SHP77 (cell line): Measurements from ENCODE around the gene KIAA1549.
"Not testable (repeated sequence)": the region's sequence is repeated elsewhere in the genome, so short reads cannot be mapped to it uniquely, and the experiment has no call there.

Experiments used
- DNase-seq, 2 experiments: peaks; one replicate each; lab custom pipeline; 2025; lab: John Stamatoyannopoulos, UW

KIAA1549 gene

DNA sequence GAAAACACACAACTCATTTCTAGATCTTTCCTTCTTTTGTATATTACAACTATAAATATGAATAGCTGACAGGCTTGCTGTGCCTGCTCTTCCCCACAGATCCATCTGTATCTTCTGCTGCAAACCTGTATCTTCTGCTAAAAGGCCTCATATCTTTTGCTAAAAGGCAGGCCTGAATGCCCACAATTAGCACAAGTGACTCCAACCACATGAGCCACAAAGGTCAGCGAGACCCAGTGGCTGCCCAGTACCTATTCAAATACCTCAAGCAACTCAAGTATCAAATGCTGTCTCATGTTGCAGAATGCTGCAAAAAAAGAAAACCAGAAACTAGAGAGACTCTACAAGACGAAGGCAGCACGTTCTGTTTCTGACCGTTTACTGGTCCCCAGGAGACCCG, 128.7 kb downstream of the KIAA1549 start:
- no peak for DNase-seq

DNA sequence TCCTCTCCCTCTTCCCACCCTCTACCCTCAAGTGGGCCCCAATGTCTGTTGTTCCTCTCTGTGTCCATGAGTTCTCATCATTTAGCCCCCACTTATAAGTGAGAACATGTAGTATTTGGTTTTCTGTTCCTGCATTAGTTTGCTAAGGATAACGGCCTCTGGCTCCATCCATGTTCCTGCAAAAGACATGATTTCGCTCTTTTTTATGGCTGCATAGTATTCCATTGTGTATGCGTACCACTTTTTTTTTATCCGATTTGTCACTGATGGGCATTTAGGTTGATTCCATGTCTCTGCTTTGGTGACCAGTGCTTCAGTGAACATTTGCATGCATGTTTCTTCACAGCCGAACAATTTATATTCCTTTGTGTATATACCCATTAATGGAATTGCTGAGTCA, 131.5 kb downstream of the KIAA1549 start:
- DNase-seq = no peak

DNA sequence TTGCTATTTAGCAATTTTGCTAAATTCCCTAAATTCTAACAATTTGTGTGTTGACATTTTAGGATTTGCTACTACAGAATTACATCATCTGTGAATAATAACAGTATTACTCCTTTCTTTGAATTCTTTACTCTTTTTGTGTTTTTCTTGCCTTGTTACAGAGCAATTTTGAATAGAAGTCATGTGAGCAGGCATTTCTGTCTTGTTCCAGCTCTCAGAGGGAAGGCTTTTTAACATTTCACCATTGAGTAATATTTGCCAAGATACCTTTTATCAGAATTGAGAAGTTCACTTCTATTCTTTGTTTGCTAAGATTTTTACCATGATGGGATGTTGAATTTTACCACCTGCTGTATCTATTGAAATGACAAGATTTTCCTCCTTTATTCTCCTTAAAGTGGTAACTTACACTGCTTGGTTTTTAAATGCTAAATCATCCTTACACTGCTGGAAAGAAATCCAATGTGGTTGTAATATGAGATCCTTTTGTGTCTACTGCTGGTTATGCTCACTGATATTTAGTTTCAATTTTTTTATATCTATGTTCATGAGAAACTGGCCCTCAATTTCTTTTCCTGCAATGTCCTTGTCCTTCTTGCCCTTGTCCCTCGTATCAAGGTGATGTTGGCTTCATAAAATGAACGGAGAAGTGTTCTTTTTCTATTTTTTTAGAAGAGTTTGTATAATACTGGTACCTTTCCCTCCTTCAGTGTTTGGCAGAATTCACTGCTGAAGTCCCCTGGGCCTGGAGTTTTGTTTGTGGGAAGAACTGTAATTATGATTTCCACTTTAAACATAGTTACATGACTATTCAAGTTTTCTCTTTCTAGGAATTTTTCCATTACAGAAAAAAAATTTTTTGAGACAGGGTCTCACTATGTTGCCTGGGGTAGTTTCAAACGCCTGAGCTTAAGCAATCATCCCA, 132.9 kb downstream of the KIAA1549 start:
- DNase-seq = no peak

DNA sequence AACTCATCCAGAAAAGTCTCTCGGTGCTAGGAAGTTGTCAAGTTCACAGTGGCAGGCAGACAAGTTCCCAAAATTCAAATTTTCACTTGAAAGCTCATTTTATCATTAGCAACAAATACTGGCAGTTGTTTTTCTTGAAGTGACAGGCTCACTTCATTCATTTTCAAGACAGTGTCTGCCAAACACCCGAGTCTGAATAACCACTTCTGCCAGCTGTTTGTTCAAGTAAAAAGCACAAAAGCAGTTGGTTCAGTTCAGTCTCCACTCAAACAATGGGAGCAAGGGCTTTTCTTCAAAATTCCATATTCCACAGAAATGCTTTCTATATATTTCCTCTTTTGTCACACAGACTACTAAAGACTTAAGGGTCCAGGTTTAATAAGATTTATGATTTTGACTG, 135.5 kb downstream of the KIAA1549 start:
- no peak for DNase-seq

DNA sequence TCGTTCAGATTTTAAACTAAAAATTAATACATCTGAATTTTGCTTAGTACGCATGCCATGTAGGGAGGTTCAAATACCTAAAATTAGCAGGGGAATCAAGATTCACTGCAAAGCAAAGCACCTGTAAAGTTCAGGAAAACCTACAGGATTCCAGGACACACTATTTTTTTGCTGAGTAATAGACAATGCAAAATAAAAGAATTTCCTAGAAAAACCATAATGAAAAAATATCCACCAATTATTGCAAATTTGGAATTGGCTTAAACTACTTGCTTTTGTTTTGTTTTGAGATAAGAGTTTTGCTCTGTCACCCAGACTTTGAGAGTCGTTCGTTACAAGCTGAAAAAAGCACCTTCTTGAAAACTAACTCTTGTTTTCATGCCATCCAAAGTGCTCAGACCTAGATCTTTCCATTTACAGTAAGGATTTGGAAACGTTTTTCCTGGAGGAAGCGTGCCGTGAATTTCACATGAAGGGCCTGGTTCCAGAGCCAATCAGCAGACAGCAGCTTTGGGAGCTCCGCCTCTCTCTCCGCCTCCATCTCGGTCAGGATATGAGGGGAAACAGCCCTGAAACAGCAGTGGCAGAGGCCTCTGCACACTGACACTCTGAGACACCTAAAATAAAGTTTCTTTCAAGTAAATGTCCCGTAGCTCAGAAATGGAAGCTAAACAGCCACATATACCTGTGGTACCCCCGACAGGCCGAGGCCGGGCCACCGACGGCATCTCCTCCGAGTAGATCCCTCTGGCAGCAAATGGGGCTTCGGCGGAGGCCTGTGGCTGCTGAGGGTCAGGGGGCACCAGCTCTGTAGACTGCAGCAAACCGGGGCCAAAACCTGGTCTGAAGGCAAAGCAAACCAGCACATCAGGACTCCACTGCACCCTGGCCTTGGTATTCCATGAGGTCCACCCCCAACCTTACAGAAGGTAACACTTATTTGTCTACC, 137.3 kb downstream of the KIAA1549 start:
- no peak for DNase-seq

DNA sequence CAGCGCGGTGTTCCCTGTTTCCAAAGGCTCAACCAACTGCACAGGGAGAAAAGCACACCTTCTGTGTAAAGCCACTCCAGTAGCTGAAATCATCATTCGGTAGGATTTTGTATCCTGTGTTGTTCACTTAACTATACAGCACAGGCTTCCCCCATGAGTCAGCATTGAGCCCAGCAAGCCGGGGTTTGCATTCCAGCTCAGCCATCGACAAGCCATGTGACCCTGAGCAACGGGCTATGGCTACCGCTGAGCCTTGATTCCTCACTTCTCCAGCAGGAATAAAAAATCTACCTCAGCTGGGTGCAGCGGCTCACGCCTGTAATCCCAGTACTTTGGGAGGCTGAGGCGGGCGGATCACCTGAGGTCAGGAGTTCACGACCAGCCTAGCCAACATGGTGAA, 139.1 kb downstream of the KIAA1549 start:
- no peak for DNase-seq

DNA sequence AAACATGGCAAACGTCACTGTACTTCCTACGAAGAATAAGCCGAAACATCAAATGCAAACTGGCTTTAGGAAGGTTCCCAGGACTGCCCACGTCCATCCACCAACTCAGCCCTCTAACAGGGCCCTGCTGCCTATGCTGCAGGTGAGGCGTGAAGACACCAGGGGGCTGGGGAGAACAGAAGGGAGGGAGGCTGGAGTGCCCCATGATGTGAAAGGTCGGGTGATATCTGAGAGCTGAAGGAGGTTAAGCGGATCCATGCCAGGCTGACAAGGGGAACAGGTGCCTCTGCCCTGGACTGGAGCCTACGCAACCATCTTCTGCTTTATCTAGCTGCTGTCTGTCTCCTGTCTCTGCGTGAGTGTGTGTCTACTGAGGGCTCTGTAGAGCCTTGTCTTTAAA, 143.0 kb downstream of the KIAA1549 start:
- DNase-seq = peak; percentile 39 to 62

DNA sequence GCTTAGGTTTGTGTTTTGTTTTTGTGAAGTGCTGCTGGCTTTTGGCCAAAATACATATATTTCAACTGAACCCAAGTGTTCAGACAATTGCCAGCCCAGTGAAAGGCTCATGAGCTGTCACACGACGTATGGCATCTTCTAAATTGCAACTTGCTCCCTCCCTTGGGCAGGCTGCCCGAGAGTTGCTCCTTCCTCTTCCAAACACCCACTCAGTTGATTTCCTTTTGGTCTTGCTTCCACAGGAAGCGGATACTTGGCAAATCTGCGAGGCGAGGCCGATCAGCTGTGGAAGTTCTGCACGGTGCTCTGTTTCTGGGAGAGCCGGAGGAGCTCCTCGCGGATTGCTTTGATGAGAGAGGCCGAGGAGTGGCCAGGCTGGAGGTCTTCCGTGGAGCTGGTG, 143.6 kb downstream of the KIAA1549 start:
- peak; percentile 48 to 49 for DNase-seq

DNA sequence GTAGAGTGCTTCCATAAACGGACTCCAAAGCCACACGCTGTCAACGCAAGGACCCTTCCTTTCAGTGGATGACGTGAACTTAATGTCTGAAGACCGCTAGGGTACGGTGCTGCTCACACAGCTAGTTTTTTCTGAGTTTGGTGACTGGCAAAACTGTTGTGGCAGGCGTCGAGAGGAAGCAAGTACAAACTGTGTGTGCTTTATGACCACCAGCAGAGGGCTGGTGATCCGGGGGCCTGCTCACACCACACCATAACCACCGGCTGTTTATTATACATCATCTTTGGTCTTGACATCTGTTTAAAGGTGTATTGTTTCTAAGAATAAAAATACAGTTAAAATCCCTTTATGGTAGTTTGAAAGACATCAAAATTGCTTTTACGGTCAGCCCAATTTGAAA, 146.1 kb downstream of the KIAA1549 start:
- no peak for DNase-seq

DNA sequence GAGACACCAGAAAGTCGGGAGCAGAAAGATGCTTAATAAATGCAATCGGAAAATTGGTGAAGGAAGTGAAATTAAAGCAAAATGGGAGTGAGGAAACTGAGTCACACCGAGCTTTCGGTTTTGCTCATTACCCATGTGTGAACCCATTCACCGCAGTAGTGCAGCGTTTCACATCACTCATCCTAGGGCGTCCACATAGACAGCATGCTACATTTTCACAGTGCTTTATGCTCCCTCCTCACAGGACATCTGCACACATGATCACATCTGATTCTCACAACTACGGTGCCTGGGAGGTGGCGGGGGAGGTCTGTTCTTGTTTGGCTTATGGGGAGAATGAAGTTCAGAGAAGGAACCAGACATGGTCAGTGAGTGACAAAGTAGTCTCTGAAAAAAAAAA, 146.6 kb downstream of the KIAA1549 start:
- no peak for DNase-seq

DNA sequence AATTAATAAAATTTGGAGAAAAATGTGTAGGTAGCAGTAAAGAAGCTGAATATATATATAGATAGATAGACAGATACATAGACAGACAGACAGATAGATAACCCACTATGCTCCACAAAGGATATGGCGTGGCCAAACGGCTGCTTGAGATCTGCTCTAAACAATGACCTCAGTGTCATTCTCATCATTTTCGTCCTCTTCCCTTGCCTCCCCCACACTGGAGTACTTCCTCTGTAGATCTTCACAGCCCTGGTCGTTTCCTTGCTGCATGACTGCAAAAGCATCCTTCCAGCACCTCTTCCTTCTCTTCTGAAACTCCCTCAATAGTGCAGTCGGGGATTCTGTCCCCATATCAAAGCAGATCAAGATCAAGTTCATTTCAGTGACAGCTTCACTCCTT, 147.6 kb downstream of the KIAA1549 start:
- no peak for DNase-seq

DNA sequence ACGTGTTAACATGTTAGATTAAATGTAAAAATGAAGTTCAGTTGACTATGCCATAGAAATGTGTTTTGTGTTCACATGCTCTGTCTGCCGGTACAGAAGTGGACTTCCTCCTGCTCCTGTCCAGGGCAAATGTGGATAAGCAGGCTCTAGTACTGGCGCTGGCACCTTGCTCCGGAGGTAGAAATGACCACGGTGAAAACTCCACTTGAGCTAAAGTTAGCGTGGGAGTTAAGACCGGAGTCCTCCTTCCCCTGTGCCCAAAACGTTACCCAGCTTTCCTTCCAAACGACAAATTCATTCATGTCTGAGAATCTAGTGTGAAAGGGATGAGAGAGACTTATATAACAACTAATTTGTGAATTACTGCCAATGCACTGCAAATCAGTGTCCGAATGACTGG, 148.2 kb downstream of the KIAA1549 start:
- no peak for DNase-seq

DNA sequence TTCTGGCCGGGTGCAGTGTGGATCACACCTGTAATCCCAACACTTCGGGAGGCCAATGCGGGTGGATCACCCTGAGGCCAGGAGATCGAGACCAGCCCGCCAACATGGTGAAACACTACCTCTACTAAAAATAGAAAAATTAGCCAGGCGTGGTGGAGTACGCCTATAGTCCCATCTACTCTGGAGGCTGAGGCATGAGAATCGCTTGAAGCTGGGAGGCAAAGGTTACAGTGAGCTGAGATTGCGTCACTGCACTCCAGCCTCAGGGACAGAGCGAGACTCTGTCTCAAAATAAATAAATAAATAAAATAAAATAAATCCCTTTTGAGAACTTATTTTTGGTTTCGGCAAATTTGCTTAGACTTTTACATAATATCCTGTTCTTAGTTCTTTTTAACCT, 151.9 kb downstream of the KIAA1549 start:
- no peak for DNase-seq

DNA sequence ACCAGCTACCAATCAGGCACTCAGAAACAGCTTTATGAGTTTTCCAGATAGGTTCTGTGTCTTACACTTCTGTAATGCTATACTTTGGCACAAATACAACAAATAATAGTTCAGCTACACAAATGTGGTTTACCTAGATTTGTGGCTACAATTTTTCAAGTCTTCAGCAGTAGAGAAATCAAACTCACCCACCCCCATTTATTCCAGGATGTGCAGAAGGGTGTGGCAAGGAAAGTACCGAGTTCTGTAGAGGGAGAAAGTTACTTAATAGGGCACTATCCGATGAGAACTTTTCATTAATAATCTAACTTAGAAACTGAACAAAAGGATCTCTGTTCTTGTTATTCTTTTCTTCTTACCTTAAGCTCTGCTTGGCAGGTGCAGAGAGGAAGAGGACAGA, 152.9 kb downstream of the KIAA1549 start:
- no peak for DNase-seq

DNA sequence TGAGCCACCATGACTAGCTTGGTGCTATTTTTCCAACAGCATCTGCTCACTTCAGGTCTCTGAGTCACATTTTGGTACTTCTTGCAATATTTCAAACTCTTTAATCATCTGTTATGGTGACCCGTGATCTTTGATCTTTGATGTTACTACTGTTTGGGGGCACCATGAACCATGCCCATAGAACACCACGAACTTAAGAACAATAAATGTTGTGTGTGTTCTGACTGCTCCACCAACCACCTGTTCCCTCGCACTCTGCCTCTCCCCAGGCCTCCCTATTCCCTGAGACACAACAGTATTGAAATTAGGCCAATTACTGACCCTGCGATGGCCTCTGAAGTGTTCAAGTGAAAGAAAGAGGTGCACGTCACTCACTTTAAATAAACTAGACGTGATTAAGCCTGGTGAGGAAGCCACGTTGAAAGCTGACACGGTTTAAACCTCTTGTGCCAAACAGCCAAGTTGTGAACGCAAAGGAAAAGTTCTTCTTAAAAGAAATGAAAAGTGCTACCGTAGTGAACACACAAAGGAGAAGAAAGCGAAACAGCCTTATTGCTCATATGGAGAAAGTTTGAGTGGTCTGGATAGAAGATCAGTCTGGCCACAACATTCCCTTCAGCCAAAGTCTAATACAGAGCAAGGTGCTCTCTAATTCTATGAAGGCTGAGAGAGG, 156.0 kb downstream of the KIAA1549 start:
- no peak for DNase-seq

DNA sequence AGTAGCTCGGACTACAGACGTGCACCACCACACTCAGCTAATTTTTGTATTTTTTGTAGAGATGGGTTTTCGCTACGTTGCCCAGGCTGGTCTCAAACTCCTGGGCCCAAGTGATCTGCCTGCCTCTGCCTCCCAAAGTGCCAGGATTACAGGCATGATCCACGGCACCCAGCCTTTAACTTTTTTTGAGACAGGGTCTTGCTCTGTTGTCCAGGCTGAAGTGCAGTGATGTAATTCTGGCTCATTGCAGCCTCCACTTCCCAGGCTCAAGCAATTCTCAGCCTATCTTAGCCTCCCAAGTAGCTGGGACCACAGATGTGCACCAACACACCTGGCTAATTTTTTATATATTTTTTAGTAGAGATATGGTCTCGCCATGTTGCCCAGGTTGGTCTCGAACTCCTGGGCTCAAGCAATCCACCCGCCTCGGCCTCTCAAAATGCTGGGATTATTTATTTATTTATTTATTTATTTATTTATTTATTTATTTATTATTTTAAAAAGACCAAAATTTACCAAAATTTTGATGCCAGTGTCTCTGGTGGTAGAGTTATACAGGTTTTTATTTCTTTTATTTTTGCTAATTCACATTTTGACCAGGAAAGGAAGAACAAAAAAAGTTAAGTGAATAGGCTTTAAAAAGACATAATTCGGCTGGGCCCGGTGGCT, 158.2 kb downstream of the KIAA1549 start:
- no peak for DNase-seq

DNA sequence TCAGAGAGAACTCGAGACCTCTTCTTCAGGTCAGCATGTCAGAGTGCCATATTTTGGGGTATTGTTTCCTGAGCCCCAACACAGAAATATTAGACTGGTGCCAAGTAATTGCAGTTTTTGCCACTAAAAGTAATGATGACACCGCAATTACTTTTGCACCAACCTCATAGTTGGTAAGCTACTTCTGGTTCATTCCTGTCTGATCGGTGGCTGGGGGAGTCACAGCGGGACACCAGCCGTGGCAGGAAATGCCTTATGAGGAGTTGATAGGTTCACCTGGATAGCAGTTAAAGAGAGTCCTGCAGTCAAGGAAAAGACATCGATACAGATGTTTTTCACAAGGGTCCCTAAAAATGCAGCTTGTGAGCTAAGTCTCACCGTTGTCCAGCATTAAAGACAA, 159.3 kb downstream of the KIAA1549 start:
- DNase-seq = no peak

DNA sequence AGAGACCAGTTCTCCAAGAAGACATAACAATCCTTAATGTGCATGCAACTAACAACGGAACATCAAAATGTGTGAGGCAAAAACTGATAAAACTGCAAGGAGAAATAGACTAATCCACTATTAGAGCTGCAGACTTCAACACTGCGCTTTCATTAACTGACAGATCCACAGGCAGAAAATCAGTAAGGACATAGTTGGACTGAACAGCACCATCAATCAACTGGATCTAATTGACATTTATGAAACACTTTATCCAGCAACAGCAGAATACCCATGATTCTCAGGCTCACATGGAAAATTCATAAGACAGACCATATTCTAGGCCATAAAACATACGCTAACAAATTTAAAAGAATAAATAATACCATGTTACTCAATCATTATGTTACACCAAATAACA, 161.6 kb downstream of the KIAA1549 start:
- DNase-seq = no peak

DNA sequence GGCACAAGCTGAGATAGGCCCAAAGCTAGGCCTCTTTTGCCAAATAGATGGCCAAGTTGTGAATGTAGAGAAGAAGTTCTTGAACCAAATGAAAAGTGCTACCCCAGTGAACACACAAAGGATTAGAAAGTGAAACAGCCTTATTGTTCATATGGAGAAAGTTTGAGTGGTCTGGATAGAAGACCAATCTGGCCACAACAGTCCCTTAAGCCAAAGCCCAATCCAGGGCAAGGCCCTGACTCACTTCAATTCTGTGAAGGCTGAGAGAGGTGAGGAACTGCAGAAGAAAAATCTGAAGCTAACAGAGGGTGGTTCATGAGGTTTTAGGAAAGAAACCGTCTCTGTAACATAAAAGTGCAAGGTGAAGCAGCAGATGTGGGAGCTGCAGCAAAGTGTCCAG, 164.5 kb downstream of the KIAA1549 start:
- no peak for DNase-seq

DNA sequence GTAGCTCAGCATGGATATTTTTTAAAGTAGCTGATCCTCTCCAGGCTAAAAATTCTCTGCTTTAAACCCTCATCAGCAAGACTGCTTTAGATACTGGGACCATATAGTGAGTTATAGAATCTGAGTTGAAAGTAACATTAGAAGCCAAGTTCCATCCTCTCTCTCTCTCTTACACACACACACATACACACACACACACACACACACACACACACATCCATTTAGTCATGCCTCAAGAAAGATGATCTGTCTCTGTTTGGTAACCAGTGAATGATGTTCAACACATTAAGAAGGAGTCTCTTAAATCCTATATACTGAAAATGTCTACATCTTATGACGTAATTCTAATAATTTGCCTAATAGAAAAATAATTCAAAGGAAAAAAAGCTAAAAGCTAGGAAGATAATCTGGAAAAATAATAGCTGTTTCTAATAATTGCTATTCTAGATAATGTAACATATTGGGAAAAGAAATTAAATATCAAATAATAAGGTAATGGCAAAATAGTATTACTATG, 166.3 kb downstream of the KIAA1549 start:
- DNase-seq = no peak

DNA sequence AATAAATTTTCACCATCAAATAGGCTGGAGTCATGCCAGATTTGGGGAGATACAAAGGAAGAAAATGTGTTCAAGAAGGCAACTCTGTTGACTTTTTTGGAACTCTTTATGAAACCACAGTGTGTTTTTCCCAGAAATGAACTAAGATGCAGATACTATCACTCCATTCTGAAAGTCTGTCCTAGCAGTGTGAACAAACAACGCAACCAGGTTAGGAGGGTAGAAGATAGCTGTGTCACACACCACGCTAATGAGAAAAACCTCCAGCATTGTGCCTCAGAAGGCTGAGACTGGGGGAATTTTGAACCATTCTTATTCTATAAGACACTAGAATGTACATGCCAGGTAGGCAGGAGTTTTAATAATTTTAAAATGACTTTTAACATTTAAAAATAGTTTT, 167.2 kb downstream of the KIAA1549 start:
- DNase-seq = no peak

DNA sequence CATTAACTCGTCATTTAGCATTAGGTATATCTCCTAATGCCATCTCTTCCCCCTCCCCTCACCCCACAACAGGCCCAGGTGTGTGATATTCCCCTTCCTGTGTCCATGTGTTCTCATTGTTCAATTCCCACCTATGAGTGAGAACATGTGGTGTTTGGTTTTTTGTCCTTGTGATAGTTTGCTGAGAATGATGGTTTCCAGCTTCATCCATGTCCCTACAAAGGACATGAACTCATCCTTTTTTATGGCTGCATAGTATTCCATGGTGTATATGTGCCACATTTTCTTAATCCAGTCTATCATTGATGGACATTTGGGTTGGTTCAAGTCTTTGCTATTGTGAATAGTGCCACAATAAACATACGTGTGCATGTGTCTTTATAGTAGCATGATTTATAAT, 169.9 kb downstream of the KIAA1549 start:
- not testable (repeated sequence) for DNase-seq
